Measurements from ENCODE around the gene ABT1.

The ABT1 gene

GRCh38 chr6:26563488-26563887, 33.3 kb upstream of the ABT1 start:
- CTCF ChIA-PET = interaction anchor here (0.6 kb wide), 1 partner anchor 240 kb away, joined by 3 read pairs; no protein-coding TSS in a partner anchor
- TF ChIP-seq SUZ12 (IDR thresholded peaks at IDR 0.05) (no peak), CTBP1 (IDR thresholded peaks at IDR 0.05; ENCODE audit: borderline replicate concordance) (no peak), LEF1 (IDR thresholded peaks at IDR 0.05; ENCODE audit: borderline replicate concordance) (no peak), L3MBTL2 (conservative IDR thresholded peaks at IDR 0.05) (no peak), TARDBP (IDR thresholded peaks at IDR 0.05) (no peak), FOXA1 (IDR thresholded peaks at IDR 0.05) (no peak), ARNT (IDR thresholded peaks at IDR 0.05) (no peak), NFRKB (IDR thresholded peaks at IDR 0.05) (no peak)
- DNase-seq (ENCODE audit: extremely low spot score) = no peak
- POLR2A ChIA-PET = no interaction called here

DNA sequence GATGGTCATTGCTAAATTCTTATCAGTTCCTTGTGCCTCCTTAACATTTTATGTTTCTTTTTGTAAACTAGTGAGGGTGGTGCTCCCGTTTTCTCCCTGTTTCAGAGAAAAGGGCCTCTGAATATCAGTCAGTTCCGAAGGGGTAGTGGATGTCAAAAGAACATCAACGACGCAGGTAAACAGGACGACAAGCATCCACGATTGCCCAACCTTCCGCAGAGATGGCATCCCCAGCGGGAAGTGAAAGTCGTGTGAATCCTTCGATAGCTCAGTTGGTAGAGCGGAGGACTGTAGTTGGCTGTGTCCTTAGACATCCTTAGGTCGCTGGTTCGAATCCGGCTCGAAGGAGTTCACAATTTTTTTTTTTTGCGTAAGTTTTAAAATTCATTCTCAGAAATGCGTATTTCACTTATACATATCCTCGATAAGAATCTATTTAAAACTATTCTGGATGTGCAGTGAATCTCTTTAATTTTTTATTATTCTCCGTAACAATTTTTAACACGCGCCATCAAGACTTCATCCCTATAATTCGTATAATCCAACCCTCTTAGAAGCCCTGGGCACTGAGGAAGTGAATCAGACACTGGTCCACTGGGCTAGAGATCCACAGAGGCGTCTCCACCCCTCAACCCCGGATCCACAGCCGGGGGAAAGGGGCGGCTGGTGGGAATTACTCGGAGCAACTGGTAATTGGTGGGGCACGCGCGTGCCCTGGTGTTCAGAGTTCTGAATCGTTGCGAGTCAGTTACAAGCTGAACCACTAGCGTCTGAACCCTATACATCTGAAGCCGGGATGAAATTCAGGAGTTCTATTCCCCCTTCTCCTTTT, 27.9 kb upstream of the ABT1 start:
- no peak for TF ChIP-seq NFRKB (IDR thresholded peaks at IDR 0.05)
- TF ChIP-seq ARNT (IDR thresholded peaks at IDR 0.05) = peak; percentile 21; the same call in 1 of the 2 replicates
- TF ChIP-seq, protein P1, sequence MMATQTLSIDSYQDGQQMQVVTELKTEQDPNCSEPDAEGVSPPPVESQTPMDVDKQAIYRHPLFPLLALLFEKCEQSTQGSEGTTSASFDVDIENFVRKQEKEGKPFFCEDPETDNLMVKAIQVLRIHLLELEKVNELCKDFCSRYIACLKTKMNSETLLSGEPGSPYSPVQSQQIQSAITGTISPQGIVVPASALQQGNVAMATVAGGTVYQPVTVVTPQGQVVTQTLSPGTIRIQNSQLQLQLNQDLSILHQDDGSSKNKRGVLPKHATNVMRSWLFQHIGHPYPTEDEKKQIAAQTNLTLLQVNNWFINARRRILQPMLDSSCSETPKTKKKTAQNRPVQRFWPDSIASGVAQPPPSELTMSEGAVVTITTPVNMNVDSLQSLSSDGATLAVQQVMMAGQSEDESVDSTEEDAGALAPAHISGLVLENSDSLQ (IDR thresholded peaks at IDR 0.05) = peak; percentile 50; the same call in 1 of the 2 replicates
- peak; percentile 8; the same call in 1 of the 2 replicates for TF ChIP-seq TARDBP (IDR thresholded peaks at IDR 0.05)
- no peak for TF ChIP-seq SP1 (IDR thresholded peaks at IDR 0.05)
- TF ChIP-seq CTBP1 (IDR thresholded peaks at IDR 0.05; ENCODE audit: borderline replicate concordance) = peak; percentile 26; the same call in 1 of the 2 replicates
- peak; percentile 87 for TF ChIP-seq ZNF384 (IDR thresholded peaks at IDR 0.05)
- TF ChIP-seq FOXM1 (IDR thresholded peaks at IDR 0.05; ENCODE audit: borderline replicate concordance) = no peak; the same call in 1 of the 2 replicates
- TF ChIP-seq L3MBTL2 (conservative IDR thresholded peaks at IDR 0.05) = peak; percentile 66
- TF ChIP-seq FOXK2 (IDR thresholded peaks at IDR 0.05) = peak; percentile 89
- DNase-seq (ENCODE audit: extremely low spot score) = peak; percentile 80
- ChIA-PET CTCF (interaction anchor here (0.6 to 1.8 kb wide), 8 partner anchors 12 to 246 kb away, joined by 3 to 7 read pairs (median 4); partner anchors contain the start of gene HMGN4), POLR2A (interaction anchor here (0.5 to 2.3 kb wide), 13 partner anchors 8 to 548 kb away, joined by 3 to 10 read pairs (median 3); partner anchors contain the start of gene HMGN4)

DNA sequence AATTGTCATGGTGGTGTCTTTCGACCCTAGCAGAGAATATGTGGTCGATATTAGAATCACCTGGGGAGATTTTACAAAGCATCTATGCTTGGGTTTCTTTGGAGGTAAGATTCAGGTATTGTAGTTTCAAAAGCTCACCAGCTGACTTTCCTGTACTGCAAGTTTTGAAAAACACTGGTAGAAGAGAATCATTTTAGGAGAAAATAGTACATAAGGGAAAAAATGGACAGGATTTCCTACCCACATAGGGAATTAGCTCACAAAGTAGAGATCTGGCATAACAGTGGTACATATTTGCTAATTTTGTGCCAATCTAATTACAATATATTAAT, 27.4 kb upstream of the ABT1 start:
- POLR2A ChIA-PET = interaction anchor here (0.8 to 2.3 kb wide), 11 partner anchors 8 to 578 kb away, joined by 3 to 10 read pairs (median 4); partner anchors contain the start of gene HMGN4
- CTCF ChIA-PET = interaction anchor here (0.6 to 1.8 kb wide), 6 partner anchors 13 to 247 kb away, joined by 3 to 7 read pairs (median 4); no protein-coding TSS in a partner anchor
- DNase-seq (ENCODE audit: extremely low spot score) = no peak
- TF ChIP-seq HDGF (IDR thresholded peaks at IDR 0.05; ENCODE audit: borderline replicate concordance) (no peak), ELF4 (IDR thresholded peaks at IDR 0.05) (no peak), FOXA1 (IDR thresholded peaks at IDR 0.05) (no peak), TARDBP (IDR thresholded peaks at IDR 0.05) (no peak), BHLHE40 (IDR thresholded peaks at IDR 0.05; ENCODE audit: borderline replicate concordance) (no peak)
- TF ChIP-seq, protein P1 (IDR thresholded peaks at IDR 0.05) = no peak

DNA sequence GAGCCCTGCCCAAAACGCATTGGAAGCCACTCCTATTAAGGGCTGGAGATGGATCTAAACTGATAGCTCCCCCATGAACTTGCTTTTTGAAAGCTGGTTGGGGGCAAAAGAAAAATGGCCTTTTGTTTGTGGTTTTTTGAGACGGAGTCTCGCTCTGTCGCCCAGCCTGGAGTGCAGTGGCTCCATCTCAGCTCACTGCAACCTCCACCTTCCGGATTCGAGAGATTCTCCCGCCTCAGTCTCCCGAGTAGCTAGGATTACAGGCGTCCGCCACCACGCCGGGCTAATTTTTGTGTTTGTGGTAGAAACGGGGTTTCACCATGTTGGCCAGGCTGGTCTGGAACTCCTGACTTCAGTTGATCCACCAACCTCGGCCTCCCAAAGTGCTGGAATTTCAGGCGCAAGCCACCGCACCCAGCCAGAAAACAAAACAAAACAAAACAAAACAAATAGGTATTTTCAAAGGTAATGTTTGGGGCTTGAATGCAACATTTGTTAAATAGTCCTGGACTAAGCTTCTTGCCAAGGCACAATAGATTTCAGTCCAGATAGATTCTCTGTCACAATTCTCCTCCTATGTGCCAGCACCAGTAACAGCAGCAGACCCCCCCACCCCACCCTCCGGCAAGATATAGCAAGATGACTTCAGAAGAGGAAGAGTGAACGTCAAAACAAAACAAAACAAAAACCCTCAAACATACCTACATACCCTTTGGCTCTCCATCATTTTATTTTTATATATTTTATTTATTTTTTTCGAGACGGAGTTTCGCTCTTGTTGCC, 26.5 kb upstream of the ABT1 start:
- ChIA-PET POLR2A (interaction anchor here (0.8 to 2.3 kb wide), 7 partner anchors 14 to 577 kb away, joined by 3 to 10 read pairs (median 5); a partner anchor contains a TSS), CTCF (interaction anchor here (0.5 to 1.8 kb wide), 6 partner anchors 14 to 728 kb away, joined by 3 to 7 read pairs (median 4); no protein-coding TSS in a partner anchor)
- TF ChIP-seq SUZ12 (IDR thresholded peaks at IDR 0.05) (no peak), BHLHE40 (IDR thresholded peaks at IDR 0.05; ENCODE audit: borderline replicate concordance) (no peak)
- TF ChIP-seq, protein P1 (IDR thresholded peaks at IDR 0.05) = no peak
- DNase-seq (ENCODE audit: extremely low spot score) = no peak

DNA sequence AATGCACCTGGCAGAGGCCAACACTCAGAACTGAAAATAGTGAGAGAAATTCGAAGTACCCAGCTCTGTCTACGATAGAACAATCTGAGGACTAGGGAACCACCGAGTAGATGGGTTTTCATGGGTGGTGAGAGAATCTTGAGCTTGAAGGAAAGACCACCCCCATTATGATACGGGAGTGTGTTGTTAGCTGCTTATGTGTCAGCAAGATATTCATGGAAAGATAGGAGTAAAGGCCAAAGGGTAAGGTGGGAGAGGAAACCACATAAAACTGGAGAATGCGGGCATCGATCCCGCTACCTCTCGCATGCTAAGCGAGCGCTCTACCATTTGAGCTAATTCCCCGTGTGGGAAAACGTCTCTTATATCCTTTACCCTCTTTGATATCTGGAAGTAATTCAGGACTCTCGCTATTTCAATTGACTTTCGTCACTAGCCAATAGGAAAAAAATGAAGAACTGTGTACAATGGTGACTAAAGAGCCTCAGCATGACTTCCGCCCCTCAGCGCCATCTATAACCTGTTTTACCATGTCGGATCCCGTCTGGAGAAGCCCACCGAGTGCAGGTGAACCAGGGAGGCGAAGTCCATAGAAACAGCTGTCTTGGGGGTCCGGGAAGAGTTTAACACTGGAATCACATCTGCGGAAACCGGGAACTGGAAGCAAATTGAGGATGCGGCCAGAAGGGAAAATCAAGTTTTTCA, 25.0 kb upstream of the ABT1 start:
- ChIA-PET POLR2A (interaction anchor here (0.7 to 1.4 kb wide), 6 partner anchors 24 to 383 kb away, joined by 3 to 6 read pairs (median 4); partner anchors contain the start of gene HMGN4), CTCF (interaction anchor here (0.7 to 2.4 kb wide), 8 partner anchors 17 to 250 kb away, joined by 3 to 18 read pairs (median 4); no protein-coding TSS in a partner anchor)
- DNase-seq (ENCODE audit: extremely low spot score) = no peak
- TF ChIP-seq, protein P1 (IDR thresholded peaks at IDR 0.05) = 0 out of 2 replicates have a peak, but pooled peaks have one; percentile 2
- TF ChIP-seq FOXK2 (IDR thresholded peaks at IDR 0.05) (no peak), BHLHE40 (IDR thresholded peaks at IDR 0.05; ENCODE audit: borderline replicate concordance) (no peak), FOXA1 (IDR thresholded peaks at IDR 0.05) (no peak), CTBP1 (IDR thresholded peaks at IDR 0.05; ENCODE audit: borderline replicate concordance) (no peak; the same call in 1 of the 2 replicates), ZNF384 (IDR thresholded peaks at IDR 0.05) (peak; percentile 31; the same call in 1 of the 2 replicates), TARDBP (IDR thresholded peaks at IDR 0.05) (no peak), ARNT (IDR thresholded peaks at IDR 0.05) (peak; percentile 68; the same call in 1 of the 2 replicates), L3MBTL2 (conservative IDR thresholded peaks at IDR 0.05) (no peak)

Data from HEK293T (cell line).